NT2/D1 (cell line): Measurements from ENCODE around the gene KCNAB3.

Experiments used
- SUZ12 ChIP-seq: IDR thresholded peaks from 2 replicates; pipeline ENCODE4 v1.6.1; 2011; ENCODE audit not compliant: insufficient read length, insufficient read depth; ENCODE audit errors: extremely low read depth
- ZNF274 ChIP-seq: IDR thresholded peaks from 2 replicates; pipeline ENCODE4 v1.6.1; 2011; ENCODE audit warnings: mild to moderate bottlenecking, low read depth, low read length

DNA sequence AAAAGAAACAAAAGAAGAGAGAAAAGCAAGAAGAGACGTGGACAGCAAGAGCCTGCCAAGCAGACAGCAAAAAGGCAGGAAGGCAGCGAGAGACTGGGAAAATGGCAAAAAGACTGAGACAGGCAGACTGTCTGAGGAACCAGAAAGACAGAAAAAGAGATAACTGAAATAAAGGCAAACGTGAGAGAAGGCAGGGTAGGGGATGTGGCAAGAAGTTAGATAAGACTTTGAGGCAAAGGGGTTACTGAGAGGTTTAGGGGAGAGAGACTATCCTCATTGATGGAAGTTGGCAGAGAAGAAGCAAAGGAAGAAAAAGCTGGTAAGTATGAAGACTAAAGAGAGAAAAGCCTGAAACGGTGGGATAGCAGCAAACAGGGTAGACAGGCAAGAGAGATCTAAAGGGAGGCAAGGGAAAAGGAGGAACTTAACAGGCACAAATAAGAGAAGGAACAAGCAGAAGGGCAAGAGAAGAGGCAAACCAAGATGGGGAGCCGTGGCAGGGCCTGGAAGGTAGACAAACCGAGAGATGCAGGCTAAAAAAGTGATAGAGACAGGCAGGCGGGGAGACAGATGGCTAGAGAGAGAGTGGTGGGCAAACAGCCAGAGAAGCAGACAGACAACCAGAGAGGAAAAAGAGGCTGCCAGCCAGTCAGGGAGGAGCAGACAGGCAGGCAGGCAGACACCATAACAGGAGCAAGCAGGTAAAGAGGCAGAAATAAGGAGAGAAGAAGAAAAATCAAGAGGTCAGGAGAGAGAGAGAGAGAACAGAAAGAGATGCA, 48.2 kb downstream of the KCNAB3 start:
- TF ChIP-seq ZNF274 = no peak
- no peak for TF ChIP-seq SUZ12
